Inflammatory macrophage treated with lipopolysaccharide for 1 hour (primary cell): Measurements from ENCODE around the gene PRELID3B.

Experiments used
- DNase-seq, 2 donors: peaks; one replicate each; pipeline ENCODE4 v3.0.0-alpha.2; 2020 to 2022

The PRELID3B gene

GRCh38 chr20:59042151-59042795 lies at the start of gene PRELID3B:
Gene PRELID3B, minus strand, starts transcription at chr20:59042786. Its CDS starts 56 bp downstream, at chr20:59042730.
- peak; percentile 24 to 41 for DNase-seq

- DNase-seq: peak; percentile 61 to 96
These were observed 45.3 kb upstream of the PRELID3B start for GRCh38 chr20:59087829-59088433.

- DNase-seq: no peak
These were observed 44.3 kb upstream of the PRELID3B start for GRCh38 chr20:59086923-59087322.

- no peak for DNase-seq
These were observed 41.7 kb upstream of the PRELID3B start for GRCh38 chr20:59084041-59084850.

GRCh38 chr20:59082981-59083380 lies 40.4 kb upstream of the PRELID3B start:
- DNase-seq: no peak

GRCh38 chr20:59082077-59082740 lies 39.6 kb upstream of the PRELID3B start:
- peak in 1 of 2 donors; percentile 22 for DNase-seq

- DNase-seq: no peak
These were observed 38.5 kb upstream of the PRELID3B start for GRCh38 chr20:59081036-59081435.

GRCh38 chr20:59078231-59078630 lies 35.6 kb upstream of the PRELID3B start:
- DNase-seq: peak; percentile 13 to 20

- no peak for DNase-seq
These were observed 35.1 kb upstream of the PRELID3B start for GRCh38 chr20:59077705-59078104.

- no peak for DNase-seq
These were observed 33.4 kb upstream of the PRELID3B start for GRCh38 chr20:59075934-59076508.

GRCh38 chr20:59074456-59074855 lies 31.9 kb upstream of the PRELID3B start:
- no peak for DNase-seq

- no peak for DNase-seq
These were observed 31.0 kb upstream of the PRELID3B start for GRCh38 chr20:59073582-59073981.

- peak; percentile 68 to 75 for DNase-seq
These were observed 28.6 kb upstream of the PRELID3B start for GRCh38 chr20:59071216-59071615.

GRCh38 chr20:59069026-59069425 lies 26.4 kb upstream of the PRELID3B start:
- peak; percentile 31 to 48 for DNase-seq

- DNase-seq: no peak
These were observed 25.9 kb upstream of the PRELID3B start for GRCh38 chr20:59068534-59068933.

- DNase-seq: no peak
These were observed 21.7 kb upstream of the PRELID3B start for GRCh38 chr20:59064214-59064722.

GRCh38 chr20:59063358-59064213 lies 21.0 kb upstream of the PRELID3B start:
- DNase-seq: no peak

GRCh38 chr20:59062081-59062480 lies 19.5 kb upstream of the PRELID3B start:
- DNase-seq: no peak

- DNase-seq: peak in 1 of 2 donors; percentile 58
These were observed 12.7 kb upstream of the PRELID3B start for GRCh38 chr20:59055302-59055701.

- no peak for DNase-seq
These were observed 9.1 kb upstream of the PRELID3B start for GRCh38 chr20:59051666-59052185.

GRCh38 chr20:59050437-59050836 lies 7.9 kb upstream of the PRELID3B start:
- DNase-seq: no peak
